Fibroblast of skin of left biceps (primary cell): Measurements from ENCODE around the gene ADGRB3.
A peak's percentile ranks its signal among the peaks of the same experiment; 100 is the strongest.

Source experiments
- DNase-seq, 2 experiments: peaks; one replicate each; pipeline ENCODE4 v3.0.0-alpha.2; 2013; ENCODE audit warnings: low read depth in 2 of 2

ADGRB3 gene

GRCh38 chr6:68634726-68635411, at the start of gene ADGRB3:
ADGRB3 (plus strand) TSS chr6:68635282; CDS start chr6:68638676, 3,394 bp downstream.
- DNase-seq = peak; percentile 69

GRCh38 chr6:68593558-68593957, 41.5 kb upstream of the ADGRB3 start:
- no peak for DNase-seq

- DNase-seq = no peak
Observed at GRCh38 chr6:68597642-68598041, 37.4 kb upstream of the ADGRB3 start.

- DNase-seq = no peak
Observed at GRCh38 chr6:68615938-68616337, 19.1 kb upstream of the ADGRB3 start.

- DNase-seq = no peak
Observed at GRCh38 chr6:68625998-68626397, 9.1 kb upstream of the ADGRB3 start.

GRCh38 chr6:68628161-68628560, 6.9 kb upstream of the ADGRB3 start:
- DNase-seq = no peak

GRCh38 chr6:68632734-68633133, 2.3 kb upstream of the ADGRB3 start:
- DNase-seq = no peak

GRCh38 chr6:68633281-68633971, 1.7 kb upstream of the ADGRB3 start:
- no peak for DNase-seq

GRCh38 chr6:68633972-68634725, 933 bp upstream of the ADGRB3 start:
- no peak for DNase-seq

GRCh38 chr6:68635412-68635705, 277 bp downstream of the ADGRB3 start:
- no peak for DNase-seq

- DNase-seq = no peak
Observed at GRCh38 chr6:68635706-68636513, 828 bp downstream of the ADGRB3 start.

GRCh38 chr6:68636666-68637065, 1.6 kb downstream of the ADGRB3 start:
- DNase-seq = no peak

GRCh38 chr6:68637071-68637470, 2.0 kb downstream of the ADGRB3 start:
- DNase-seq = no peak

- no peak for DNase-seq
Observed at GRCh38 chr6:68637782-68638181, 2.7 kb downstream of the ADGRB3 start.

- no peak for DNase-seq
Observed at GRCh38 chr6:68638230-68638900, 3.3 kb downstream of the ADGRB3 start.

GRCh38 chr6:68639211-68639610, 4.1 kb downstream of the ADGRB3 start:
- DNase-seq = no peak

GRCh38 chr6:68639826-68640490, 4.9 kb downstream of the ADGRB3 start:
- DNase-seq = no peak

- no peak for DNase-seq
Observed at GRCh38 chr6:68640491-68640835, 5.4 kb downstream of the ADGRB3 start.

- no peak for DNase-seq
Observed at GRCh38 chr6:68641172-68641571, 6.1 kb downstream of the ADGRB3 start.

- DNase-seq = no peak
Observed at GRCh38 chr6:68642081-68642480, 7.0 kb downstream of the ADGRB3 start.

GRCh38 chr6:68642977-68643376, 7.9 kb downstream of the ADGRB3 start:
- DNase-seq = no peak
